GM06990 (cell line): Measurements from ENCODE around the gene FBXO44.

Source experiments
- DNase-seq: peaks from one replicate; pipeline ENCODE4 v3.0.0-alpha.2; 2011; ENCODE audit not compliant: insufficient read length; ENCODE audit errors: extremely low read depth
- H3K27me3 ChIP-seq: replicated peaks from 2 replicates; pipeline ENCODE4 v1.6.0; 2011; ENCODE audit warnings: low read length; ENCODE audit not compliant: control insufficient read depth, insufficient read depth
- H3K36me3 ChIP-seq: 2 replicates; pipeline ENCODE4 v1.5.1; 2011; ENCODE audit warnings: low read length; ENCODE audit not compliant: control insufficient read depth, insufficient read depth
- H3K4me3 ChIP-seq: replicated peaks from 2 replicates; pipeline ENCODE4 v1.5.1; 2011; ENCODE audit warnings: low read depth, mild to moderate bottlenecking, control low read depth, low read length
- TF ChIP-seq, protein P1 (sequence below): IDR thresholded peaks from 2 replicates; pipeline ENCODE4 v1.5.1; 2011; ENCODE audit warnings: low read length, control low read depth, mild to moderate bottlenecking, inconsistent platforms; ENCODE audit not compliant: insufficient read depth, poor library complexity, severe bottlenecking

FBXO44 gene

DNA sequence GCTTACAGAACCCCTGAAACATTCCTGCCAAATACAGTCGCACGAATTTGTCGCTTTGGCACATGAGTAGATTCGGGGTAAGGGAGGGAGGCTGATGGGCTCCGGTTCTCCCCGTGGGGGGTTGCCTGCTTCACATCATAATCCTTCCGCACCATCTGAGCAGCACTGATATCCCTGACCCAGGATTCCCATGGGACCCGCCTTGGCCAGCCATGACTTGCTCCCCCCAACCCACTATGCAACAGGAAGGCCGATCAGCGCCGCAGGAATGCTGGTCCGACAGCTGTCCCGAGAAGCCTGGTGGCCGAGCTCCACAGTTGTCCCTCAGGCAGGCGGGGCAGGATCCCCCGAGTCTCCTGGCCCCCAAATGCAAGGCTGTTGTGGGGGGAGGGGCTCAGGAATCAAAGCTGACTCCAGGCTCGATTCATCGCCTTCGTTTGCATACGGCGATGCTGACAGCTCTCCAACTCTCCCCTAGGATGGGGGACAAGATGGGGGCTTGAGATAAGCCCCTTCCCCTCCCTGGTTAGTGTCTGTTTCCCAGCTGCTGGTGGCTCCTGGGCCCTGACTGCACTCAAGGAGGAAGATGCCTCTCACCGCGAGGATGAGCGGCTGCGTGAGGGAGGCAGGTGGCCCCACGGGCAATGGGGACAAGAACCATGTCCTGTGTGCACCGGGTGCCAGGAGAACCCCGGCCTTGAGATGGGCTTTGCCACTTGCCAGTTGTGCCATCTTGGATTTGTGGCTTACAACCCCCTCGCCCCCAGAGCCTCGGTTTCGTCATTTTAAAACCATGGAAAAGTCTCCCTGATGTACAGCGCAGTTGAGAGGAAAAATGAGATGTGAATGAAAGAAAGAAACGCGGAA, 46.2 kb downstream of the FBXO44 start:
- Histone ChIP-seq H3K36me3 (no peaks in the 10 kb centered on the region), H3K27me3 (peaks cover 2% of the 10 kb centered on the region; the same call in 1 of the 2 replicates), H3K4me3 (no peak overlapping the region)
- no peak for DNase-seq
- TF ChIP-seq, protein P1, sequence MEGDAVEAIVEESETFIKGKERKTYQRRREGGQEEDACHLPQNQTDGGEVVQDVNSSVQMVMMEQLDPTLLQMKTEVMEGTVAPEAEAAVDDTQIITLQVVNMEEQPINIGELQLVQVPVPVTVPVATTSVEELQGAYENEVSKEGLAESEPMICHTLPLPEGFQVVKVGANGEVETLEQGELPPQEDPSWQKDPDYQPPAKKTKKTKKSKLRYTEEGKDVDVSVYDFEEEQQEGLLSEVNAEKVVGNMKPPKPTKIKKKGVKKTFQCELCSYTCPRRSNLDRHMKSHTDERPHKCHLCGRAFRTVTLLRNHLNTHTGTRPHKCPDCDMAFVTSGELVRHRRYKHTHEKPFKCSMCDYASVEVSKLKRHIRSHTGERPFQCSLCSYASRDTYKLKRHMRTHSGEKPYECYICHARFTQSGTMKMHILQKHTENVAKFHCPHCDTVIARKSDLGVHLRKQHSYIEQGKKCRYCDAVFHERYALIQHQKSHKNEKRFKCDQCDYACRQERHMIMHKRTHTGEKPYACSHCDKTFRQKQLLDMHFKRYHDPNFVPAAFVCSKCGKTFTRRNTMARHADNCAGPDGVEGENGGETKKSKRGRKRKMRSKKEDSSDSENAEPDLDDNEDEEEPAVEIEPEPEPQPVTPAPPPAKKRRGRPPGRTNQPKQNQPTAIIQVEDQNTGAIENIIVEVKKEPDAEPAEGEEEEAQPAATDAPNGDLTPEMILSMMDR: no peak

GRCh38 chr1:11701551-11701961, 46.9 kb downstream of the FBXO44 start:
- Histone ChIP-seq H3K4me3 (no peak overlapping the region), H3K36me3 (no peaks in the 10 kb centered on the region), H3K27me3 (peaks cover 2% of the 10 kb centered on the region; the same call in 1 of the 2 replicates)
- no peak for DNase-seq
- TF ChIP-seq, protein P1: no peak

DNA sequence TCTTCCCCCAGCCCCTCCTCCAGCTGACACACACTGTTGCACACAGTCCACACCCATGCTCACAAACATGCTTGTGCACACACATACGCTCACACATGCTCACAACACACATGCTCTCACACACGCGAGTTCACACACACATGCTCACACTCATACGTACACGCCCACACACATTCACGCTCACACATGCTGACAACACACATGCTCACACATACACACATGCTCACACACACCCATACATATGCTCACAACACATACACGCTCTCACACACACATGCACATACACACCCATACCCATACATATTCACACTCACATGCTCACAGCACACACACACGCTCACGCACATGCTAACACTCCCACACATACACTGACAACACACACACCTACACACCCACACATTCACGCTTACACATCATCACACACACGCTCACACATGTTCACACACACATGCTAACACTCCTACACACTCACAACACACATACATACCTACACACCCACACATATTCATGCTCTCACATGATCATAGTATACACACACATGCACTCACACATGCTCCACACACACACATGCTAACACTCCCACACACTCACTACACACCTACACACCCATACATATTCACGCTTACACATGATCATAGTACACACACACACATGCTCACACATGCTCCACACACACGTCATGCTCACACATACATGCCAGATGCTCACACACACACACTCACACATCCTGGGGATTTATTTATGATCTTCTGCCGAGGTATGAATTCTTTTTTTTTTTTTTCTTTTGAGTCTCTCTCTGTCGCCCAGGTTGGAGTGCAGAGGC, 47.5 kb downstream of the FBXO44 start:
- H3K36me3 ChIP-seq: no peaks in the 10 kb centered on the region
- no peak for DNase-seq

DNA sequence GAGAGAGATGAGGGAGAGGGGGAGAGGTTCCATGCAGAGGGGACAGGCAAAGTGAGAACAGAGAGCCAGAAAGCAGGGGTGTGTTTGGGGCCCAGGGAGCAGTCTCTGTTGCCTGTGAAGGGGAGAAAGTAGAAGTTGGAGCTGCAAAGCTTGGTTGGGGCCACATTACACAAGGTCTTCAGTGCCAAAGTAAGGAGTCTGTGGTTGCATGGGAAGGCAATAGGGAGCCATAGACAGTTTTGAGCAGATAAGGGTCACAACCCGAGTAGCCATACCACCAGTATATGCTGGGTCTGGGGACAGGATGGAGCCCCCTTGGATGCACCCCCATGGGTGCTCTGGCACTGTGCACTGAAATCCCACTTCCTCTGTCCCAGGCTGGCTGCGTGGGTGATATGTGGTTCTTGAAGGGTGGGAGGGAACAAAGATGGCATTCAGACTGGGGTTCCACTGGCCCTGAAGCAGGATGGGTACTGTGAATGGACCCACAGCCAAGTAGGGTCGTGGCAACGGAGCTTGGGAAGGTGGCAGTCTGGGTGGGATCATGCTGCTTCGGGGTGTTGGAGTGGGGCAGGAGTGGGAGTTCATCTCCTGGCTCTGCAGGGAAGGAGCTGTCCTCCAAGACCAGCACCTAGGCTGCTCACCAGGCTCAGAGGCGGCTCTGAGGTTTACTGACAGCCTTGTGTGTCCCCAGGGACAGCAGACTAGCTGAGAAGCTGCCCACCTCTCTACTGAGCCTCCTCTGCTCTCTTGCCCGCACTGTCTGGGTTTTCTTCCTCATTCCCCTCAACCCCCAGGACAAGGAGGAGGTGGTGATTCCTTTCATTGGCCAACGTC, 48.9 kb downstream of the FBXO44 start:
- Histone ChIP-seq H3K4me3 (no peak overlapping the region), H3K36me3 (no peaks in the 10 kb centered on the region), H3K27me3 (peaks cover 2% of the 10 kb centered on the region; the same call in 1 of the 2 replicates)
- no peak for DNase-seq
- TF ChIP-seq, protein P1: no peak

More for the DNA sequence above, 47.5 kb downstream of the FBXO44 start:
- Histone ChIP-seq H3K4me3 (no peak overlapping the region), H3K27me3 (peaks cover 2% of the 10 kb centered on the region; the same call in 1 of the 2 replicates)
- TF ChIP-seq, protein P1: no peak

DNA sequence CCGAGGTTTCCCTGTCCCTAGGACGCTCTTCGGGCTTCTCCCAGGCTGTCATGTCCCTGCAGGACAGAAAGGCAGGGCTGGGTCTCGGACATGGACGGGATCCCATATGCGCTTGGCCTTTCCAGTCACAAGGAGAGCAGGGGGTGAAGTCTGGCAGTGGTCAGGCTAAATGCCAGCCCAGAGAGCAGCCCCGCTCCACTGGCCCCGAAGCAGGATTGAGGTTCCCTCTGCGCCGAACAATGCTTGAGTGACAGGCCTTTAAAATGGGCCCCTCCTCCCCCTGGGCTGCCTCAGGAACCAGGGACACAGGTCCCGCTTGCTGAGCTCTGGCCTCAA, 49.5 kb downstream of the FBXO44 start:
- TF ChIP-seq, protein P1: no peak
- Histone ChIP-seq H3K4me3 (no peak overlapping the region), H3K27me3 (peaks cover 2% of the 10 kb centered on the region; the same call in 1 of the 2 replicates), H3K36me3 (no peaks in the 10 kb centered on the region)
- DNase-seq: no peak
